HG03039 (cell line): ENCODE results near the gene THSD7A.

Experiments used
- ATAC-seq: cut with Tn5 transposase; IDR thresholded peaks from one replicate; pipeline ENCODE4 v1.9.1; 2021; ENCODE audit warnings: mild to moderate bottlenecking, moderate library complexity; ENCODE audit not compliant: unreplicated experiment

Gene THSD7A

DNA sequence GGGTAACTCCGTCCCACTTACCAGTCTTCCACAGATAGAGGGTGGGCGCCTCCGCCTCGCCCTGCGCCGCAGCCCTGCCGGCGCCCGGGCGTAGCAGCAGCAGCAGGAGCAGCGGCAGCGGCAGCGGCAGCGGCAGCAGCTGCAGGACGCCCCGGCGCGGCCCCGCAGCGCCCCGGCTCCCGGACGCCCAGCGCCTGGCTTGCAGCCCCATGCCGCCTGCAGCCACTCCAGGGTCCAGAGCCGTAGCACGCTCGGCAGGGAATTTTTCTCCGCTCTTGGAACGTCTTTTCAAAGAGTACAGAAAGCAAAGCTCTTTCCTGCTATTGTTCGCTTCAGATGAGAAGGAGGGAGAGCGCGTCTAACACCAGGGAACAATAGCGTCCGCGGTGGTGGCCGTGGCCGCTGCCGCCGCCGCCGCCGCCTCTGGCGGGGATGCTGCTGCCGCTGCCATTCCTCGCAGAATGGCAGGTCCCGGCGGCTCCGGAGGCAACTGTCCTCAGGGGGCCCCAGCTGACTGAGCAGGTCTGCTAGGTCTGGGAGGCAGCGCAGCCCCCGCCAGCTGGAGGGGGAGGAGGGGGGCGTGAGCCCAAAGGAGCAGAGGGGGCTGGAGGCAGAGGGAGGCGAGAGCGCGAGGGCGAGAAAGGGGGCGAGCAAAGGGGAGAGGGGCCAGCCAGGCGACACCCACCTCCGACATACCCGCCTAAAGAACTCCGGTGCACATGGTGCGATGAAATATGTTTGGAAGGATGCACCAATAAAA is at the start of gene THSD7A:
TSS of gene THSD7A (minus strand) at position 463 of the 760 bp plus-strand sequence. CDS start at position 211, 252 bp downstream.
- no peak for ATAC-seq

- no peak for ATAC-seq
These were observed 49.7 kb upstream of the THSD7A start for GRCh38 chr7:11881680-11882079.

DNA sequence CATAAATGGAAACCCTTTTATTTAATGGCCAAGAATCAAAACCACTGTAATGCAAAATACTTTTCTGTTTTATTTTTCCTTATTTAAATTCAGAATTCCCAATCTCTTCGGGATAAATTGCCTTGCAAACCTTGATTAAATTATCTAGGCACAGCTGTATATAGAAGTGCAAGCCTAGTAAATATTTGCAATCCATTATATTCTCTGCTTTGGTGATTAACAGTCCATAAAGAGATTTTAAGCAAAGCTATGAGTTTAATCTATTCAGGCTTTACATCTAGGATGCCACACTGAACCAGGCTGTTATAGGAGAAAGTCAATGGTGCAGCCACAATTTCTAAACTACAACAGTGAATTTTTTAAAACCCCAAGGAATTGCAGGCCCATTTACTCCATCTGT is 43.6 kb upstream of the THSD7A start:
- ATAC-seq, result no peak

GRCh38 chr7:11865671-11866070 is 33.7 kb upstream of the THSD7A start:
- no peak for ATAC-seq

DNA sequence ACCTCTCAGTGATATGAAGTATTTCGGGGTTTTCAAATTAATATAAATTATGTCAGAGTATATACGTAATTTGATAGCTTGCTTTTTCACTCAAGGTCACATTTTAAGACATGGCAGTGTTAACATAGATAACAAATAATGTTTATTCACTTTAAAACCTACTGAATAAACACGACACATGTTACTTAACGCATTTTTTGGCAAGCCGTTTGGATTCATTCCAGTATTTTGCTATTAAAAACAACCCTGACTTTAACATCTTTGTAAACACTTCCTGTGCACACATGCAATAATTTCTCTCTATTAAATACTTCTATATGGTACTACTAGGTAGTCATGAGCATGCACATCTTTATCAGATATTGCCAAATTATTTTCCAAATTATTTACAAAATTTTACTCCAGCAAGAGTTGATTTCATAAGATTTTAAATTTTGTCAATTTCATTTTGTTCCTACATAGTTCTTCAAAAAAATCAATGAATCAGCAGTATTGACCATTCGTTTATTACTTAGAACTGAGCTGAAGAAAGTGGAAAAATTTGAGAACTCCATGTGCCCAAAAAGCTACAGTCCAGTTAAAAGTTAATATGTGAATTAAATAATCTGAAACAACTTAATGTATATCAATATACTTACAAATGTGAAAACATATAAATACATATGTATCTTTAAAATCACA is 26.8 kb upstream of the THSD7A start:
- no peak for ATAC-seq

- ATAC-seq, result no peak
These were observed 26.0 kb upstream of the THSD7A start for GRCh38 chr7:11858026-11858425.

DNA sequence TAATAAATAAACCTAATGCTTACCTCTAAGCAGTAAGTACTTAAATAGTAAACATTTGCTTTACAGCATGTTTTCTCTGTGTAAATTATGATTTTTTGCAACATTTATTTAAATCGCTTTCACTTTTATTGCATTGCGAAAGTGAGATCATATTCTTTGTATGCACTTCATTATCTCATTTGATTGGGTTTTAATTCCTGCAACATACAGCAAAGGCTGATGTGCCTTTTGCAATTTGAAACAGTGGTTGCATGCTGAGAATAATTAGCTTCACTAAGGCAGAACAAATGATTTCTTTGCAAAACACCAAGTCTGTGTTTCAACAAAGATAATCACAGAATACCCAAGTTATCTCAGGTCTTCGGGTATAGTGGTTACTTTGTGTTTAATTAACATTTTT is 16.3 kb upstream of the THSD7A start:
- ATAC-seq, result no peak

DNA sequence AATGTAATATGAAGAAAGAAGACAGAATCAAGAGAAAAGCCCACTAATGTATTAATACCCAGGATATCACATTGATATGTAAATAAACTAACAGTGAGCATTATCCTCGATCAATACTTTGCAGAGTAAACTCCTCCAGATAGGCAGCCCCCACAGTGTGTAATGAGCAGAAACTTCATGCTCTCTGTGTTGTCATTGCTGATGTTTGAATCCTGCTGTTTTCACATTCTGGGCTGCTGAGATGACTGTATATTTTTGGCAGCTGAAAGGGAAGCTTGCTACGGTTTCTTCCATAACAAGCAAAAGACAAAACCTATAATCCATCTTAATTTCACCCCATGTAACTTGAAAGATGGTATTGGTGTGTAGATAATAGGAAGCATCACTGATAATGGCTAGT is 15.3 kb upstream of the THSD7A start:
- ATAC-seq, result no peak

- ATAC-seq, result no peak
These were observed 14.5 kb upstream of the THSD7A start for GRCh38 chr7:11846361-11846955.

- no peak for ATAC-seq
These were observed 11.2 kb upstream of the THSD7A start for GRCh38 chr7:11843113-11843765.

DNA sequence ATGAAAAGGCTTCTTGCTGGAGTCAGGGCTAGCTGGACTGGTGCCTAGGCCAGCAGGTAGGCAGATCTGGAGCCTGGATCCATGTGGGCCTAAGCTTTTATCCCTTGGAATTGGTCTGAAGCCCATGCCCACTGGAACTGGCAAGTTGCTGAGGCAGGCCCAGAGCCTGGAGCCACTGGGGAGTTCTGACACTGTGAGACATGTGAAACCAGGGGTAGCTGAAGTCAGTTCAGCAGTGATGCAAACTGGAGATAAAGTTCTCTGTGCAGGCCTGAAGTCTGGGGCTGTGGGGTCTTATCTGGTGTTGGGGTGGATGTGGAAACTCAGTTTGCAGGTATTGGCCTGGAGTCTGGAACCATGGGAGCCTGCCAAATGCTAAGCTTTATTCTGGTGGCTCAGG is 9.7 kb upstream of the THSD7A start:
- ATAC-seq, result no peak

GRCh38 chr7:11835260-11835659 is 3.3 kb upstream of the THSD7A start:
- ATAC-seq, result no peak

DNA sequence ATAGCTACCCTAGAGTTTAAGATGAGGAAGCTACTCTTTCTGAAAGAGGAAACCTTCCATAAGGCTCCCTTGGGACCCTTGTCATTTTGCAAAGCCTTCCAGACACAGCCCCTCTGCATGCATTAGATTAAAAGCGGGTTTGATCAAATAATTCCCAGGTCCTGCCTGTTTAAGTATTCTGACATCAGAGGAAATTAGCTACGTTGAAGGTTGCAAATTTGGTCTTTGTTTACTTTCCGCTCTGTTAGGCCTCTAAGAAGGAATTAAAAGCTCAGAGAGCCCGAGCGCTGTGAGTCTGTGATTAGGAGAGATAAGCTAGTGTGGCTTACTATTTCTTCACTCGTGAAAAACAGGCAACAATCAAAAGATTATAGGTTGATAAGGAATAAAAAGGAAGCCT is 1.4 kb upstream of the THSD7A start:
- ATAC-seq, result no peak

DNA sequence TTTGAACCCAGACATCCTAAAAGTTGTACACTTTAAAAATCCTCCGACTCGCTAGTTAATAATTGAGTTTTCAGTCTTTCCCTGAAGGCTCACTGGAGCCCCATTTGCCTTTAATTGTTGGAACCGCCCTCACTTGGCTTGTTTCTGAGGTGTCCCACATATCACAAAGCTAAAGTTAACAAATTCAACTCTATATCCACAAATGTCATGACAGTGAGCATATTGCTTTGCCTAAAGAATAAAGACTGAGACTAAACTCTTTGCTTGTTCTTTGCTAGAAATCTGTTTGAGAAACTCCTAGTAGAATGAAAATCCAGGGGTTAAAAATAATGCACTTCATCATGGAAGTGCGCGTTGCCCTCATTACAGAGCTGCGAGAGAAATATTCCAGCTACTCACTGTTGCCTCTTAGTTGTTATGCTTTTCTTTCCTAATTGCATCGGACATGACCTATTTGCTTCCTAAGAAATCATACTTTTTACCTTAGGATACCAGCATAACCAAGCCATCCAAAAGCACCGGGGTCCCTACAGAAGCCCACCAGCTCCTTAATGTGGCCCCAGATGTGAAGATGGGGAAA is 752 bp downstream of the THSD7A start:
- no peak for ATAC-seq

DNA sequence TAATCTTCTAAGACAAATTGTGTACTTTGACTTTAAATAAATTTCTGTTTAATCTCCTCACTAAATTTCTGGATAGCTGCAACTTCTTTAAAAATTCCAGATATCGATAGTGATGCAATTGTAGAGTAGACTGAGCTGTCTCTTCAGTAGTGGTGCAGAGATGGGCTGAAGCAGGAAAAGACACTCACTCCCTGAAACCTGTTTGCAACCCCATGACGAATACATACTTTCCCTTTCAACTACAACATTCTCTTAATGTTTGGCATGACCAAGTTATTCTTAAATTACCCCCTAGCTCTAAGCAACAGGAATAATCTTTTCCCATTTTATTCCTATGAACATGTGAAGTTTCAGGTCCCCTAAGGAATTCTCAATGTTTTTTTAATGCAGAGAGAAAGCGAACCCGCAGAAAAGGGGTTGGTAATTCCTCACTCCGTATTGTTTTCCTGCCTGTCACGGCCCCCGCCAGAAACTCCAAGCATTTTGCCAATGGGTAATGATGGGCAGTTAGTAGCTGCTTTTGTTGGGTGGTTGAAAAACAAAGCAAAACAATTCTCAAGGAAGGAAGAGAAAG is 1.3 kb downstream of the THSD7A start:
- ATAC-seq, result no peak

GRCh38 chr7:11829954-11830353 is 2.0 kb downstream of the THSD7A start:
- ATAC-seq, result no peak

DNA sequence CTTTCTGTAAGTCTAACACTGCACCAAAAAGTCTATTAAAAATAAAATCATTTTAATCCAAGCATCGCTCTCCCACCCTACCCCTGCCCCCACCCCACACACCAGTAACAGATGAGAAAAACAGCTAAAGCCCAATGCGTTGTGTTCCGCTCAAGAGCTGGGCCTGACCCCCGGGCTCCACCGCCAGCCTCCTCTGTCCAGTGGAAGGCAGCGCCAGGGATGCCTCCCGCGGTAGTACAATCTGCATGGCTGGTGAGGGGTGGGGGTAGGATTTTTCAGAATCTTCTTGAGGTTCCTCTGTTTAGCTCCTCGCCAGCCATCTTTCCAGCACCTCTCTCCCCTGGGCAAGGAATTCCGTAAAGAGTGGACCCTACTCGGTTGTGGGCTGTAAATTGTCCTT is 12.1 kb downstream of the THSD7A start:
- ATAC-seq, result no peak

- no peak for ATAC-seq
These were observed 12.7 kb downstream of the THSD7A start for GRCh38 chr7:11819271-11819670.

- ATAC-seq, result no peak
These were observed 13.7 kb downstream of the THSD7A start for GRCh38 chr7:11818281-11818680.

DNA sequence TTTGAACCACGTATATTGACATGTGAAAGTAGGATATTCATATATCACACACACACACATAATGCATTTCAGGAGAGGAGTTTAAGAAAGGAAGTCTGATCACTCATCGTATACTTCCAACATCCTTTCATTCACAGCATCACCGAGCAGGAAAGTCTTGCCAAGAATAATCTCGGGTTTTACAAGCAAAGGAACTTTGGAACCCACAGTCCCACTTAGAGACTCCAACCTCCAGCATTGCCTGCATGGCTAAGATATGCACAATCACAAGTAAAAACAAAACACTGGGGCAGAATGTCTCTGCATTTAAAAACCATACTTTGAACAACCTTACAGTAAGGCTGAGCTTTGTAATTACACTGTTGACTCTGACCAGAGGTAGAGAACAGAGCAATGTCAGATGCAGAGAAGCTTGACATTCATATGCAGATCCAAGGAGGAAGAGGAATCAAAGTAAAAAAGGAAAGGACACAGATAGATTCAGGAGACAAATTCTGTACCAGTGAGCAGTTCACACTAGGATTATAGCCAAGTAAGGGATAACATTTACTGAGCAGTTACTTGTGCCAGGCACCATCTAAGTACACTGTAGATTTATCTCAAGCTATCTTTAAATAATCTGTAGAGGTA is 14.8 kb downstream of the THSD7A start:
- ATAC-seq, result no peak
